Stimulated activated CD4-positive, alpha-beta T cell treated with anti-CD3 and anti-CD28 coated beads, Interleukin-2, amount 100 ng/mL, for 48 hours (primary cell): Measurements from ENCODE around the gene BCKDHA.
"Not testable (repeated sequence)": the region's sequence is repeated elsewhere in the genome, so short reads cannot be mapped to it uniquely, and the experiment has no call there.

Experiments
- DNase-seq, 2 donors: peaks; one replicate each; pipeline ENCODE4 v3.0.0-alpha.2; 2020

Gene BCKDHA

GRCh38 chr19:41408256-41408655 lies 10.6 kb downstream of the BCKDHA start:
- no peak for DNase-seq

DNA sequence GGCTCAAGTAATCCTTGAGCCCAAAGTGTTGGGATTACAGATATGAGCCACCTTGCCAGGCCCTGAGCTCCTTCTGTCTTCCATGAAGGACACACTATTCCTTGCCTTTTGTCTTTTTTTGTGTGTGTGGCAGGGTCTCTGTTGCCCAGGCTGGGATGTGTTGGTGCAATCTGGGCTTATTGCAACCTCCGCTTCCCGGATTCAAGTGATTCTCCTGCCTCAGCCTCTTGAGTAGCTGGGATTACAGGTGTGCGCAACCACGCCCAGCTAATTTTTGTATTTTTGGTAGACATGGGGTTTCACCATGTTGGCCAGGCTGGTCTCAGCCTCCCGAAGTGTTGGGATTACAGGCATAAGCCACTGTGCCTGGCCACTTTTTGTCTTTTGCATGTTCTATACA lies 11.2 kb downstream of the BCKDHA start:
- not testable (repeated sequence) for DNase-seq

GRCh38 chr19:41409288-41409687 lies 11.7 kb downstream of the BCKDHA start:
- DNase-seq, result no peak

DNA sequence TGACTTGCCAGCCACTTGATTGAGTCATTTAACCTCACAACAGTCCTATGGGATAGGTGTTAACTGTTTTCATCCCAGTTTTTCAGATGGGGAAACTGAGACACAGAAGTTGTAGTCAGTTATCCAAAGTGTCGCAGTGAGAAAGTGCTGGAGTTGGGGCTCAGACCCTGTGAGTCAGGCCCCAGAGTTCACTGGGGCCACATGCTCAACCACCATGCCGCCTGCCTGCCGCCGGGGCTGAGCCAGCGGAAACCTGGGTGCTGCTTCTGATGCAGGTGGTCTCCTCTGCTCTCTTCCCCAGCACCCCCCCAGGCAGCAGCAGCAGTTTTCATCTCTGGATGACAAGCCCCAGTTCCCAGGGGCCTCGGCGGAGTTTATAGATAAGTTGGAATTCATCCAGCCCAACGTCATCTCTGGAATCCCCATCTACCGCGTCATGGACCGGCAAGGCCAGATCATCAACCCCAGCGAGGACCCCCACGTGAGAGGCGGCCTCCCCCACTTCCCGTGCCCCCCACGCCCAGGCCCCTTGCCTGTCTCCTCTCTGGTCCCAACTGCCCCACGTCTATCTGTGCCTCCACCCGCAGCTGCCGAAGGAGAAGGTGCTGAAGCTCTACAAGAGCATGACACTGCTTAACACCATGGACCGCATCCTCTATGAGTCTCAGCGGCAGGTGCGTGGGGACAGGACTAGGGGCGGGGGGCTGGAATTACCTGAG lies 12.9 kb downstream of the BCKDHA start:
- DNase-seq, result no peak

DNA sequence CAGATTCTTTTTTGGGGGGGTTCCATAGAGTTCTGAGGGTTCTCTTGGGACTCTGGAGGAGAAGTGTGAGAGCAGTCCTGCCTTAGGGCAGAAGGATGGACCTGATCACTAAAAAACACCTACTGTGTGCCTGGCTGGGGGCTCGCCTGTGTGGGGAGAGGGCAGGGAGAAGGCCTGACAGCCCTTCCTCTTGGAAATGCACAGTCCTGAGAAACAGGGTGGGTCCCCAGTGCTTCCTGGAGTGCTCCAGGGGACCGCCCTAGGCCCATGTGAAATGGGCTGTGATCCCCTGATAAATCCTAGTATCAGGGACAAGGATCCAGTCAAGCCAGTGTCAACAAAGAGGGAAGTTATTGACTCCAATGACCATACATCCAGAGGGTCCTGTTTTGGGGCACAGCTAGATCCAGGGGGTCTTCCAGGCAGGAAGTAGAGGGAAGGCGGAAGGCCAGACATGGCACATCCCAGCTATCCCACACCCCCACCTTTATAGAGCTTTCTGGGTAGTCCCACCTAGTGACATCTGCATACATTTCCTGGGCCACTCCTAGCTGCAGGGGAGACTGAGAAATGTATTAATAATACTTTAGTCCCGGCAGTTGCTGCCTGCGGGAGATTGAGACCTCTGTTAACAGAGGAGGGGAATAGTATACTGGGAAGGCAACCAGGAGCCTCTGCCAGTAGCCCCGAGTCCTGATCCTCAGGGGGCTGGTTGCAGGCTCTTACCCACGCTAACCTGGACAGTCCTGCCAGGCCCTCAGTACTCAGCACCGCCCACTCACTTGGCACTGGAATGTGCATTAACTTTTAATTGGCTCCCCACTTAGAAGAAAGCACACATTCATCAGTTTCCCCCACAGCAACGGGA lies 13.7 kb downstream of the BCKDHA start:
- no peak for DNase-seq

DNA sequence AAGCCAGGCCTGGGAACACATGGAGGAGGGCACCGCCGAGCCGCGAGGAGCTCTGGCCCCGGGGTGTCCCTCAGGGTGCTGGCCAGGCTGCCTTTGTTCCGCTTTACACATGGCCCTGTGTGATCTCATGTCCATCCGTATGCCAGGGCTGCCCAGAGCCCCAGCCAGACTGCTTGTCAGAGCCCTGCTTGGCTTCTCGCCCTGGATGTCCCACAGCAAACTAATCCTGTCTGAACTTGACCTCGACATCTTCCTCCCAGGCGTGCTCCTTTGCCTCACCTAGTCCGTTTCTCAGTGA lies 14.3 kb downstream of the BCKDHA start:
- DNase-seq, result no peak

- no peak for DNase-seq
Observed at GRCh38 chr19:41412953-41413352, 15.3 kb downstream of the BCKDHA start.

DNA sequence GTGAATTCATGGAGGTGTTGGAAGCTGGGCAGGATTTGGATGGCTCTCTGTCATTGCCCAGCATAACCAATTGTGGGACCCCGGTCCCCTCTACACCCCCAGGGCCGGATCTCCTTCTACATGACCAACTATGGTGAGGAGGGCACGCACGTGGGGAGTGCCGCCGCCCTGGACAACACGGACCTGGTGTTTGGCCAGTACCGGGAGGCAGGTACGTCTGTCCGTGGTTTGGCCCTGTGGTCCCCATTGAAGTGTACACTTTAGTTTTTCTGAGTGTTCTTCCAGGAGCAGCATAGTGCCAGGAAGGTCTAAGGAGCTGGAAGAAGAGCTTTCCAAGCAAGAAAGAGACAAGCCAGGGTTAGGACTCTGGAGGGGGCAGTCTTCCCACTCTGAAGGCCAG lies 16.3 kb downstream of the BCKDHA start:
- DNase-seq, result no peak

GRCh38 chr19:41414461-41414860 lies 16.8 kb downstream of the BCKDHA start:
- no peak for DNase-seq

- no peak for DNase-seq
Observed at GRCh38 chr19:41415154-41415571, 17.5 kb downstream of the BCKDHA start.

GRCh38 chr19:41416194-41416674 lies 18.6 kb downstream of the BCKDHA start:
- no peak for DNase-seq

DNA sequence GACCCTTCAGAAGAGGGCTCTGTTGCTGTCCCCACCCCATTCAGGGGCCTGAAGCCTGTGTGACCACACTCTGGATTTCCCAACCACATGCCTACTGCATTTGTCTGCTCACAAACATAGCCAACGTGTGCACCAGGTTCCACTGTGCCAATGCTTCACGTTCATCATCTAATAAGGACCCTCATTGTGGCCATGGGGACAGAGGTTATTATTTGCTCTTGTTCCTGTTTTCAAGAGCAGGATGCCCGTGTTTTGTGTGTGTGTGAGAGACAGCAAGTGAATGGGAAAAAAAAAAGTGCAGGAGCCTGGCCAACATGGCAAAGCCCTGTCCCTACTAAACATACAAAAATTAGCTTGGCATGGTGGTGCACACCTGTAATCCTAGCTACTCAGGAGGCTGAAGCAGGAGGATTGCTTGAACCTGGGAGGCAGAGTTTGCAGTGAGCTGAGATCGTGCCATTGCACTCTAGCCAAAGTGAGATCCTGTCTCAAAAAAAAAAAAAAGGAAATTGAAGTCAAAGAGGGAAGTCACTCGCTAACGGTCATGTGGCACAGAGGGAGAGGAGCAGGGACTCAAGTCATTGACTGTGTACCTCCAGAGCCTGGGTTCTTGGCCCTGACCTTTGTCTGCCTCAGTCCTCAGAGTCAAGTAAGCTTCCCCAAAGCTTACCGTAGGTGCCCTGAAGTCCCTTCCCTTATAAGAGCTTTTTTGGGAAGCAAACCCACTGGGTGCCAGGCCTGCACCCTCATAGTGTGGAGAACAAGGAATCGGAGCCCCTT lies 22.7 kb downstream of the BCKDHA start:
- no peak for DNase-seq

- no peak for DNase-seq
Observed at GRCh38 chr19:41421314-41421713, 23.7 kb downstream of the BCKDHA start.

DNA sequence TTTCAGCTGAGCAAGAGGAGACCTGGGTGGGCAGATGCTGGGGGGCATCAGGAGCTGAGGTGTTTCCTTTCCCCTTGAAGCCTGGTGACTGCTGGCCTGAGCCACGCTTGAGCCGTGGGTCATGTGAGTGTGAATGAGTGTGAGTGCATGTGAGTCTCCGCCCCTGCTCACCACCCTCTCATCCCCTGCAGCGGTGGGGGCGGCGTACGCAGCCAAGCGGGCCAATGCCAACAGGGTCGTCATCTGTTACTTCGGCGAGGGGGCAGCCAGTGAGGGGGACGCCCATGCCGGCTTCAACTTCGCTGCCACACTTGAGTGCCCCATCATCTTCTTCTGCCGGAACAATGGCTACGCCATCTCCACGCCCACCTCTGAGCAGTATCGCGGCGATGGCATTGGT lies 24.4 kb downstream of the BCKDHA start:
- no peak for DNase-seq

- no peak for DNase-seq
Observed at GRCh38 chr19:41422456-41422855, 24.8 kb downstream of the BCKDHA start.

DNA sequence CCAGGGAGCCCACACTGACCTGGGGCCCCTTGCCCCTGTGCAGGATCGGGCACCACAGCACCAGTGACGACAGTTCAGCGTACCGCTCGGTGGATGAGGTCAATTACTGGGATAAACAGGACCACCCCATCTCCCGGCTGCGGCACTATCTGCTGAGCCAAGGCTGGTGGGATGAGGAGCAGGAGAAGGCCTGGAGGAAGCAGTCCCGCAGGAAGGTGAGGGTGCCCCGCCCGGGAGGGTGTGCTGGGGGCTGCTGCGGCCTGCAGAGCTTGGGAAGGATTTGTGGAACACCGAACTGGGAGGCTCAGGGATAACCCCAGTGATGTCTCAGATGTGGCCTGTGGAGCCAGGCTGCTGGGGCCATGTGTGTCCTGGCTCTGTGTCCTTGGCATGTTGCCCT lies 25.3 kb downstream of the BCKDHA start:
- no peak for DNase-seq

DNA sequence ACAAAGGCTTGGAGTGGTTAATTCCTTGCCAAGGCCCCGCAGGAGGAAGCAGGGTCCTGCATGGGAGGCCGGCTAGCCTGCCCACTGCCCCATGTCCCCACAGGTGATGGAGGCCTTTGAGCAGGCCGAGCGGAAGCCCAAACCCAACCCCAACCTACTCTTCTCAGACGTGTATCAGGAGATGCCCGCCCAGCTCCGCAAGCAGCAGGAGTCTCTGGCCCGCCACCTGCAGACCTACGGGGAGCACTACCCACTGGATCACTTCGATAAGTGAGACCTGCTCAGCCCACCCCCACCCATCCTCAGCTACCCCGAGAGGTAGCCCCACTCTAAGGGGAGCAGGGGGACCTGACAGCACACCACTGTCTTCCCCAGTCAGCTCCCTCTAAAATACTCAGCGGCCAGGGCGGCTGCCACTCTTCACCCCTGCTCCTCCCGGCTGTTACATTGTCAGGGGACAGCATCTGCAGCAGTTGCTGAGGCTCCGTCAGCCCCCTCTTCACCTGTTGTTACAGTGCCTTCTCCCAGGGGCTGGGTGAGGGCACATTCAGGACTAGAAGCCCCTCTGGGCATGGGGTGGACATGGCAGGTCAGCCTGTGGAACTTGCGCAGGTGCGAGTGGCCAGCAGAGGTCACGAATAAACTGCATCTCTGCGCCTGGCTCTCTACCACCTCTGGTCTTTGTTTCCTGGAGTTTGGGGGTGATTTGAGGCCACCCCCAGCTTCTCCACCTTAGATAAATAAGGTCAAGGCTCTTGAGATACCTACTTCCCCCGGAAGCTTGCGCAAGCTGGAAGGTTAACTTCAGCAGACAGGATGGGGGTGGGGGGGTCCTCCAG lies 26.9 kb downstream of the BCKDHA start:
- DNase-seq, result no peak

GRCh38 chr19:41425174-41426115 lies 27.8 kb downstream of the BCKDHA start:
- no peak for DNase-seq

GRCh38 chr19:41426116-41426841 lies 28.7 kb downstream of the BCKDHA start:
- DNase-seq, result no peak

DNA sequence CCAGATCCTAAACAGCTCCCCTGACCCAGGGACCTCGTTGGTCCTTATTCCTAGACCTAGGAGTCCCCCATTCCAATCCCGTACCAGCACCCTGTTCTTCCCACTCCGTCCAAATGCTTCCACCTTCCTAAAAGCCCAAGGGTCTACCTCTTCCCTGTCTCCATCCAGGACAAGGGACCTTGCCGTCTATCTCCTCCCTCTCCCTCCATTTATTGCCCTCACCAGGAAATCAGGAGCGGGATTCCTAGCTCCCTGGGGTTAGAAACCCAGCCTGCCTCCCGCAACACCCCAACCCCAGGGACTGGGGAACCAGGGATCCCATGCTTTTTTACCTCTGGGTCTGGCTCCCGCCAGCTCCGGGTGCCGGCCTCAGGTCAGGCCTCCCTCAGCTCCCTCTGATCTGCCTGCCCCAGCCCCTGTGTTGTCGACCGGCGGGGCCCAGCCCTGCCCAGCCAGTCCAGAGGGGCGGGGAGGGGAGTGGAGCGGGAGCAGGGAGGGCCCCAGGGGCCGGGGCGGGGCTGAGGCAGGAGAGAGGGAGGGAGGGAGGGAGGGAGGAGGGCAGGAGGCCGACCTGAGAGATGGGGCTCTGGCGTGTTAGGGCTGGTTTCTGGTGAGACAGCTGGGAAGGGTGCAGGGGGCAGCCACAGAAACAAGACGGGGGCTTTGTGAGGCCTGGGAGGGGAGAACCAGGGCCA lies 29.5 kb downstream of the BCKDHA start, which contains the start of gene B3GNT8:
B3GNT8 (minus strand) TSS at position 423 of the 695 bp plus-strand sequence. CDS start 596 bp downstream, outside the sequence.
- DNase-seq, result peak; percentile 24 to 36
